HK-2 (cell line): ENCODE results near the gene VMP1.
"Not testable (repeated sequence)": the region's sequence is repeated elsewhere in the genome, so short reads cannot be mapped to it uniquely, and the experiment has no call there.

Experiments used
- DNase-seq: peaks from one replicate; pipeline ENCODE4 v3.0.0-alpha.2; 2018; ENCODE audit not compliant: unreplicated experiment

Gene VMP1

DNA sequence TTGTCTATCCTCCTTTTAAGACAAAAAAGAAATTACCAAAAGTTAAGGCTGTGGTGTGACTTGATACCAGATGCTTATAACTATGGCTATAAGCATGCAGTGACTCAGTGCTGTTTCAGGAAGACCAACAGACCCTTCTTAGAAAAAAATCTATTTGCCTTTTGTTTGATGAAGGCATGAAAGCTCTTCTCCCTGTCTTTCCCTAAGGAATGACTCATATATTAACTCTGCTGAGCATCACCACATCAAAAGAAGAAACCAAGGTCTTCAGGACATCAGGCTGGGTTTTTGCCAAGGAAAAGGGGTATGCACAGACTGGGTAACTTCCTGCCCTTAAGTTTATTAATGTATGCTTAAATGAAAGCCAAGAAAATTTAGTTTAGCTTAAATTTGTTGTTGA lies 47.1 kb downstream of the VMP1 start:
- DNase-seq: peak; percentile 52

DNA sequence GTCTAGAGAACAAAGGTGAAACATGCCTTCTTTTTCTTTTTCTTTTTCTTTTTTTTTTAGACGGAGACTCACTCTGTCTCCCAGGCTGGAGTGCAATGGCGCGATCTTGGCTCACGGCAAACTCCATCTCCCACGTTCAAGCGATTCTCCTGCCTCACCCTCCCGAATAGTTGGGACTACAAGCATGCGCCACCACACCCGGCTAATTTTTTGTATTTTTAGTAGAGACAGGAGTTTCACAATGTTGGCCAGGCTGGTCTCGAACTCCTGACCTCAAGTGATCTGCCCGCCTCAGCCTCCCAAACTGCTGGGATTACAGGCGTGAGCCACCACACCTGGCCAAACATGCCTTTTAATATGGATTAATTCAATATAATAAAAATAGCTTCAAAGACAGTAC lies 47.6 kb downstream of the VMP1 start:
- DNase-seq: not testable (repeated sequence)

GRCh38 chr17:59756236-59756818 lies 48.9 kb downstream of the VMP1 start:
- no peak for DNase-seq

- no peak for DNase-seq
Observed at GRCh38 chr17:59757043-59757442, 49.6 kb downstream of the VMP1 start.

- no peak for DNase-seq
Observed at GRCh38 chr17:59757470-59757869, 50.0 kb downstream of the VMP1 start.

- DNase-seq: no peak
Observed at GRCh38 chr17:59757881-59758385, 50.5 kb downstream of the VMP1 start.

DNA sequence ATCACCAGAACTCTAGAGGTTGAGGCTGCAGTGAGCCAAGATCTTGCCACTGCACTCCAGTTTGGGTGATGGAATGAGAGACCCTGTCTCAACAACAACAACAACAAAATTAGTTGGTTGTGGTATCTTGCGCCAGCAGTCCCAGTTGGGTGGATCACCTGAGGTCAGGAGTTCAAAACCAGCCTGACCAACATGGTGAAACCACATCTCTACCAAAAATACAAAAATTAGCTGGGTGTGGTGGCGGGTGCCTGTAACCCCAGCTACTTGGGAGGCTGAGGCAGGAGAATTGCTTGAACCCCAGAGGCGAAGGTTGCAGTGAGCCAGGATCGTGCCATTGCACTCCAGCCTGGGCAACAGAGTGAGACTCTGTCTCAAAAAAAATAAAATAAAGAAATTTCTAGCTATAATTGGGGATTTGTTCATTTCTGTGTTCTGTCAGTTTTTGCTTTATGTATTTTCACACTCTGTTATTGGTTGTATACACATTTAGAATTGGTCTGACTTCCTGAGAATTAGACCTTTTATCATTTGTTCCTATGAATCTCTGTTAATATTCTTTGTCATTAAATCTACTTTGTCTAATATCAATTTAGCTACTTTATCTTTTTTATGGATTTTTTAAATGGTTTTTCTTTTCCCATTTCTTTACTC lies 51.7 kb downstream of the VMP1 start:
- DNase-seq: not testable (repeated sequence)

DNA sequence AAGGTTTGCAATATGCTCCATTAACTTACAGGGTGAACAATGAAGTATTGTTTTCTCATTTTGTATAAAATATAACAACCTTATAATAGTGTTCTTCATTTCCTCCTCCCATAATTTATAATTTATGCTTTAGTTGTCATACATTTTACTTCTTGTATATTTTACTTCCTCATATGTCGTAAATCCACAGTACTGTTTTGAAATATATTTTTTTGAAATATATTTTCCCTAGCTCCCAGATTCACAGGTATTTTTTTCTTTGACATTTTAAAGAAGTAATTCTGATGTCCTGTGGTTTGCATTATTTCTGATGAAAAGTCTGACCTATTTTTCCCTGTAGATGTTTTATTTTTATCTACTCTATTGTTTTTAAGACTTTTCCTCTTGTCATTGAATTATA lies 52.7 kb downstream of the VMP1 start:
- no peak for DNase-seq

- DNase-seq: no peak
Observed at GRCh38 chr17:59761385-59762048, 54.1 kb downstream of the VMP1 start.

- no peak for DNase-seq
Observed at GRCh38 chr17:59762049-59762823, 54.8 kb downstream of the VMP1 start.

DNA sequence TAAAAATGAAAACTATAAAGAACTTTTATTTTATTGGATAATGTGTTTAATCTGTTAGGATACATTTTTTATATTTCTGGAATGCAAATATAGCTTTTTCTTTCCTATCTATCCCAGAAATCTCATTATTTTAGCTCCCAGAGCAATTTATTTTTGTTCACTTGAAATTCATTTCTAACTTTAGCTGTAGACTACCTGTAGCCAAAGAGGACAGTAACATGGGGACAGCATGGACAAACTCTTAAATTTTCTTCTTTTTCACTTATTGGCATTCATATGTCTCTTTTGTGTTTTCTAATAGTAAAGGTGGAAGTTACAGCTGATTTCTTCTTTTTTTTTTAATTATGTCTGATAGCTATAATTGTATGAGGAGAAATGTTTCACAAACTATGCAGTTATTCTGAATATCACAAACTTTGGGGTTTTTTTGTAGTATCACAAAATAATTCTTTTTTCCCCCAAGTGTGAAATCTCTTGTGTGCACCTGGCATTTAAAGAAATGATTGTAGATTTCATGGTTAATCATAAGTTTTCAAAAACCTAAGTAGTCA lies 55.4 kb downstream of the VMP1 start:
- no peak for DNase-seq

- DNase-seq: no peak
Observed at GRCh38 chr17:59763861-59764260, 56.4 kb downstream of the VMP1 start.

DNA sequence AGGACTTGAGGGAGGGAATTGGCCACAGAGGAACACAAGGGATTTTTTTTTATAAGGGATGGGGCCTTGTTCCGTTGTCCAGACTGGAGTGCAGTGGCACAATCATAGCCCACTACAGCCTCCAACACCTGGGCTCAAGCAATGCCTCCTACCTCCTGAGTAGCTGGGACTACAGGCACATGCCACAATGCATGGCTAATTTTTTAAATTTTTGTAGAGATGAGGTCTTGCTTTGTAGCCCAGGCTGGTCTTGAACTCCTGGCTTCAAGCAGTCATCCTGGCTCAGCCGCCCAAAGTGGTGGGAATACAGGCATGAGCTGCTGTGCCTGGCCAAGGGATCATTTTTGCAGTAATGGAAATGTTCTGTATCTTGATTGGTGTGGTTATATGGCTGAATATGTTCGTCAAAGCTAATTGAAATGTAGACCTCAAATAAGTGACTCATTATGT lies 56.9 kb downstream of the VMP1 start:
- no peak for DNase-seq

DNA sequence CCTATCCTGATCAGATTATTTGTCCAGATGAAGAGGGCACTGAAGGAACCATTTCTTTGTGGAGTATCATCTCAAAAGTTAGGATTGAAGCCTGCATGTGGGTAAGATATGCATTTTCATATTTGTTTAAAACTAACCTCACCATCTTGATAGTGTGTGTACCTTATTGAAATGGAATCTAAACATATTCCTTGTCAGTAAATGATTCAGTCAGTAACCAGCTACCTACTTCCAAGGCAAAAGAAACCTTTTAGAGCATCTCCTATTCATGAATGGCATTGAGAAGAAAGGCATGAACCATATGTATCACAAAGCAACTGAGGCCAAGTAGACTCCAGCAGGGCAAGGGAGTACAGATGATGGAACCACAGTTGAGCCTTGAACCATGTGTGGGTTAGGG lies 57.6 kb downstream of the VMP1 start:
- no peak for DNase-seq

DNA sequence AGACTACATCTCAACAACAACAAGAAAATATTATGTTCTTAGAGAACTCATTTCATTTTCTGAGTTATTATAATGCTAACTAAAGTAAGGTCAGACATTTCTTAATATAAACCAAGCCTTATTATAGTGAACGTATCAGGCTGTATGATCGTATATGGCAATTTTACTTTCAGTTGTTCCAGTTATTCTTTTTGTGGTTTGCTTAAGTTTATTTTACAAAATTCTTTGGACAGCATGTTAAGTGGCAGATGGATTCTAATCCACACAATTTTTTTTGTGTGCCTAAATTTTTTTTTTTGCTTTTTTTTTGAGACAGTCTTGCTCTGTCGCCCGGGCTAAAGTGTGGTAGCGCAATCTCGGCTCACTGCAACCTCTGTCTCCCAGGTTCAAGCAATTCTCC lies 59.0 kb downstream of the VMP1 start:
- DNase-seq: no peak

- no peak for DNase-seq
Observed at GRCh38 chr17:59767176-59767575, 59.7 kb downstream of the VMP1 start.

DNA sequence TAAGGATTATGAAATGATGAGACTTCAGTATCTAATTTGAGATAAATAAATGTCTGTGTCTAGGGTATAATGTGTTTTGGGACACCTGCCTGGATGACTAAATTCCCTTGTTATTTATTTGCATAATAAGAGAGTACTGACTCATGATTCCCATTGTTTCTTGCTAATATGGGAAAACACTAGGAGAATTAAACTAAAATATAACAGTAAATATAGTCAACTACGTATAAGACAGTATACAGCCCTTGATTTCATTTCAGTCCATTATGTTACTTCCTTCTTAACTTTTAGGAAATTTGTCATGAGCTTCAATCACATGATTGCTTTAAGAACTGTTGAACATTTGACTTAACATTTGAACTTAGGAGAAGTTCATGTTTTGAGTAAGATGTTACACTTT lies 62.4 kb downstream of the VMP1 start:
- DNase-seq: no peak

GRCh38 chr17:59771093-59771492 lies 63.6 kb downstream of the VMP1 start:
- no peak for DNase-seq

DNA sequence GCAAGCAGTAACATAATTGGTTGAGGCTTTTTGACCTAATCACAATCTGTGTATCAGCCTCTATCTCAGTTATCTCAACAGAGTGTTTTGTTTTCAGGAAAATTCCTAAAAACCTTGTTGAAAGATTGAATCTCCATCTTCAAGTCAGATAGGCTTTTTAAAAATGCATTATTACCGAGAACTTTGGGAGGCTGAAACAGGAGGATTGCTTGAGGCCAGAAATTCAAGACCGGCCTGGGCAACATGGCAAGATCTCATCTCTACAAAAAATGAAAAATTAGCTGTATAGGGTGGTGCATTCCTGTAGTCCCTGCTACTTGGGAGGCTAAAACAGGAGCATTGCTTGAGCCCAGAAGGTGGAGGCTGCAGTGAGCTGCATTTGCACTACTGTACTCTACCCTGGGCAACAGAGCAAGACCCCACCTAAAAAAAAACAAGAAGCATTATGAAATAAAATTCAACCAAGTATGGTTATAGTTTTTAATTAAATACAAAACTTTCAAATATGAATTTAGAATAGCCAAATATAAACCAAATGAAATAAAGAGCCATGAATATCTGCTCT lies 68.4 kb downstream of the VMP1 start:
- DNase-seq: no peak

- DNase-seq: no peak
Observed at GRCh38 chr17:59776577-59776976, 69.1 kb downstream of the VMP1 start.

DNA sequence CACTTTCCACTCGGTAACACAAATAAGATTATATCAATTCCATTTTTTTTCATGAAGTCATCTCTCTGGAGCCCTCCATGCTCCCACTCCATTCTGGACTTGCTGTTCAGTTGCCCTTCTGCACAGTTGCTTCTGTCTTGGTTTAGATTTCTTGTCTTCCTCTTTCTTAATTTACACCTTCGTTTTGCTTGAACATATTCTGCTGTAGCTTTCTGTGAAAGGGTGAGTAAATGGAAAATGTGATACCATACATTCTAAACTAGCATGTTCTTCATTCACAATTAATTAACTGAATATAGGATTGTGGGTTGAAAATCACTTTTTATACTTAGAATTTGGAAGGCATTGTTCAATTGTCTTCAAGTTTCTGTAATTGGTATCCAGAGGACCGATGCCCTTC lies 69.6 kb downstream of the VMP1 start:
- DNase-seq: no peak

GRCh38 chr17:59778996-59779395 lies 71.5 kb downstream of the VMP1 start:
- no peak for DNase-seq
